Measurements from ENCODE around the gene EFEMP2. TPM values are rescaled to one million over a fixed set of nuclear protein-coding genes. Genes with fewer than 3 reads are reported as not detected.
"Not testable (repeated sequence)": the region's sequence is repeated elsewhere in the genome, so short reads cannot be mapped to it uniquely, and the experiment has no call there.

Gene EFEMP2
- total RNA-seq, 1 experiment from 2014 or later: 2.8 TPM

DNA sequence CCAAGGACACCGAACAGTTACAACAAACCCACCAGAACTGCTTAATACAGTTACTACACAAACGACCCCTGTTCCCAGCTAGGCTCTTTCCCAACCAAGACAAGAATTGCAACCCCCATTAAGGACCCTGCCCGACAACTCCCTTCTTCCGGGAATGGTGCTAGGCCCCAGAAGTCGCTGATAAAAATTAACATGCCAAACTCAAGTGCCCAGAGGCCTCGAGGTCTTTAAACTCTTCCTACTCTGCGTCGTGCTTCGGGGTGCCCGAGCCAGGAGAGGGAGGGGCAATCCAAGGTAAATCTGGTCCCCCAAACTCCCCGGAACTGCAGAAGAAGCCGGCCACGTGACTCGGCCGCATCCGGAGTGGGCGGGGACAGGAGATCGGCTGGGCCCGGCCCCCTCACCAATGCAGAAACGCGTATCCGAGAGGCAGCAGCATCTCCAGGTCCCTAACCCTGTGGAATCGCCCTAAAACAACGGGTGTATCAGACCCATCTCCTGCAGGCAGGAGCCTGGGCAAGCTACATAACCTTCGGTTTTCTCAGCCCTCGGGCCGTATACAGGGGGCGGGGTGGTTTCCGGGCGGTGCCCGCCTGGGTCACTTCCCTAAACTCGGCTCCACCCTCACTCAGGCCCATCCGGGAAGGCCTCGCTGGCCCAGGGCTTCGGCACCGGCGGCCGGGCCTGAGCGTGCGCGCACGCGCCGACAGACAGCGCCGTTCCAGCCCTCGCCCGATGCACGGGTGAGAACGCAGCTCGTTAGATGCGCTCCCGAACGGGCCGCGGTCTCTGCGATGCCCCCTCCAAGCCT, 15.7 kb downstream of the EFEMP2 start:
- DNase-seq (ENCODE audit: extremely low read depth, low read depth): no peak

DNA sequence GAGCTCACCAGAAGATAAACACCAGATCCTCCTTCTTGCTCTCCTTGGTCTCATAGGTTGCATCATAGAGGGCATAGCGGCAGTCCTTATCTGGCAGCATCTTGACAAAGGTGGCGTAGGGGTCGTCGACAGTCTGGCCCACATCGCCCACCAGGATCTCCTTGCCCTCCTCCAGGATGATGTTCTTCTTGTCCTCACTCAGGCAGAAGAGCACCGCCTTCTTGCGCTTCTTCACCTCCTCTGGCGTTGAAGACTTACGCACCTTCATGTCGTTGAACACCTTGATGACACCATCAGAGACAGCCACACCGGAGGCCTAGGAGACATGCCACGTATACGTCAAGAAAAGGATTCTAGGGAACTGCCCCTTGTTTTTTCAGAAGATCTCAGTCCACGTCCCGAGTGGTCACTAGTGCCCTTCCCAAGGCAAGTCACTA, 16.7 kb downstream of the EFEMP2 start:
- no peak for DNase-seq (ENCODE audit: extremely low read depth, low read depth)

DNA sequence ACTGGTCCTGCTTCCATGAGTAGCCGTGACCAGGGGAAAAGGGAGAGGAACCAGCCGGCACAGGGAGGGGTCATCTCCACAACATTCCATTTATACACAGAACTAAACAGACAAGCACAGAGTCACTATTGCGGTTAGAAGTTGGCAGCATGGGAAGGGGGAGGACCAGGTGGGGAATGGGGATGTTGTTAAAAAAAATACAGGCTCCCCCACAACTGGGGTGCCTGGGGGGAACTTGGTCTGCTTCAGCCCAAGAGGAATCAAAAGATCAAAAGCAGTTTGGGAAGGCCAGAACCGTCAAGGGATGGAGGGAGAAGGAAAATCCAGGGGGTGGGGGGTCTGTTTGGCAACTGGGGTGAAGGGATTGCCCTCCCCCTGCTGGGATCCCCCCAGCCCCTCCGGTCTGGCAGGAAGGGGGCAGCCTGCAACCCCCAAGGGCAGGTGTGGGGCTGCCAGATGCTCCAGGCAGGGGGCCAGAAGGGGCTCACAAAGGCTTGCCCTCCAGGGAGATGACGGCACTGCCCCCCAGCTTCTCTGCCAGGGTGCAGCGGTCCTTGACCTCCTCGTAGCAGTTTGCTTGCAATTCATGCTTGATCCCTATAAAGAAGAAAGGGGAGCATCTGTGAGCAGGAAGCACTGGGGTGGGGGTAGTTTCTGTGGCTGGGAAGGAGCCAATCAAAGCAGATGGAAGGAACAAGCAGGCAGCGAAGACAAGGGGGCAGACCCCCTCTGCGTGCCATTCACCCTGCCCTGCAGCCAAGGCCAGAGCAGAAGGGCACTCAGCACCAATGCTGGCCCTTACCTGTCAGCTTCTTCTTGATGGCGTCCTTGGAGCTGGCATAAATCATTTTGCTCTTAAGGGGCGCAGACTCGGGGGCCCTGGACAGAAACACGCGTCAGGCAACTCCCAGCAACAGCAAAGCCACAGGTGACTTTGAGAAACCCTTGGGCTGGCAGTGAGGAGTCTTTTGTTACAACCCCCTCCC, 17.5 kb downstream of the EFEMP2 start:
- DNase-seq (ENCODE audit: extremely low read depth, low read depth): no peak

DNA sequence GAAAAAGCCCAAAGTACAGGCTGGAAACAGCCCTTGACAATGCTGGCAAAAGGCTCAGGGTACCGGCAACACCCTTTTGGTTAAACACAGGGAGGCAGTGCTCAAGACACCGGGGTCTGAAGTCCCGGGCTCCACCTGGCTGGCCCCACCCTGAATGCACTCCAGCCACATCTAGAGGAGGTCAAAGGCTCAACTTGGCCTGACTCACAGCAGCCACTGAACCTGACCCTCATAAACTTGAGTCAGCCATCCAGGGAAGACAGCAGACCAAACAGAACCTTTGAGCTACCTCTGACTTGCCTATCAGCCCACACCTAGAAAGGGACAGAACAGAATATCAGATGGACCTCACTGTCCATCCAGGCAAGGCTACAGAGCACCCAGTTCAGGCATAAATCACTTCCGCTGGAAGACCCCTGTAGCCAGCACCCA, 18.4 kb downstream of the EFEMP2 start:
- no peak for DNase-seq (ENCODE audit: extremely low read depth, low read depth)

DNA sequence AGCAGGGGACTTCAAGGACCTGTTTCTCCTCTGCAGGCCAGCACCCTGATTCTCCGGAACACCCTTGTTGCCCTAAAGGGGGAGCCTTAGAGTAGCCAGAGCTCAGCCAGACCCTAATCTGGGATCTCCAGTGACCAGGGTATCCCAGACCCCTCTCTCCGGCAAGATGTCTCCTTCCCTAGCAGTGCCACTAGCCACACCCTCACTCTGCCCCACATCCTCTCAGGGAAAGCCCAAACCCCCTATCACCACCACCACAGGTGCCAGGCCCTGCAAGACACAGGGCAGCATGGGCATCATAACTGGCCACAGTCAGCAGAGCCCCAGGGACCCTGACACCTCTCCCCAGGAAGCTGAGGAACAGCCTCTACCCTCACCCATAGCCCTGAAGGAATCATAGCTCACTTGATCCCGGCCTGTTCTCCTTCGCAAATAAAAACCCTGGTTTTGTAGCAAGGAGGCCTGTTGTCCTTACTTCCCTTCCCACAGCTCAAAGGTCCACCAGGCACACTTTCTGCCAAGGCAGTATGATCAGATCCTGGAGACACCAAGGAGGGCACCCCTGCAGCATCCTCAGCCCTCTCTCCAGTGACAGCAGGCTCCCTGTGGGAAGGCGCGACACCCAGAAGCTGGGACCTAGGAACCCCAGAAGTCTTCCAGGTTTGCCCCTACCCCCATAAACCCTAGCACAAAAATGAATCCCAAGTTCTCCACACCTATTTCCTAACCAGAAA, 19.2 kb downstream of the EFEMP2 start:
- DNase-seq (ENCODE audit: extremely low read depth, low read depth): no peak

DNA sequence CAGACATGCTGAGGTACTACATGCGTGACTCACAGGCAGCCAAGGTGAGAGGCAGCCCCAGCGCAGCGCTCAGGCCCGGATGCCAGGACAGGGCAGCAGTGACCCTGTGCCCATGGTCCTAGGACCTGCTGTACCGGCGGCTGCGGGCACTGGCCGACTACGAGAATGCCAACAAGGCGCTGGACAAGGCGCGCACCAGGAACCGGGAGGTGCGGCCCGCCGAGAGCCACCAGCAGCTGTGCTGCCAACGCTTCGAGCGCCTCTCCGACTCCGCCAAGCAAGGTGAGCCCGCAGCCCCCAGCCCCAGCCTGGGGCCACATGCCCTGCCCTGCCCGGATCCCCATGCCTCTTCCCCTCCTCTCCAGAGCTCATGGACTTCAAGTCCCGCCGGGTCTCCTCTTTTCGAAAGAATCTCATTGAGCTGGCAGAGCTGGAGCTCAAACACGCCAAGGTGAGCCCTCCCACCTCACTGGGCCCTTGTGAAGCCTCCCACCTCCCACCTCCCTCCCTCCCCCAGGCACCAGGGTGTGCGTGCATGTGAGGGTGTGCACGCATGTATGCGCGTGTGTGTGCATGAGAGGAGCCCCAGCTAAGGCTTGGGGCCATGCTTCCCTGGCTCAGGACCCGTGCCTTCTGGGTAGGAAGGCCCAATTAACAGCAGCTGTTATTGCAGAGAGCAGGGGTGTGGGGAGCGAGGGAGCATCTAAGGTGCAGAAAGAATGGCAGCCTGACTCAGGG, 19.9 kb downstream of the EFEMP2 start:
- no peak for DNase-seq (ENCODE audit: extremely low read depth, low read depth)

DNA sequence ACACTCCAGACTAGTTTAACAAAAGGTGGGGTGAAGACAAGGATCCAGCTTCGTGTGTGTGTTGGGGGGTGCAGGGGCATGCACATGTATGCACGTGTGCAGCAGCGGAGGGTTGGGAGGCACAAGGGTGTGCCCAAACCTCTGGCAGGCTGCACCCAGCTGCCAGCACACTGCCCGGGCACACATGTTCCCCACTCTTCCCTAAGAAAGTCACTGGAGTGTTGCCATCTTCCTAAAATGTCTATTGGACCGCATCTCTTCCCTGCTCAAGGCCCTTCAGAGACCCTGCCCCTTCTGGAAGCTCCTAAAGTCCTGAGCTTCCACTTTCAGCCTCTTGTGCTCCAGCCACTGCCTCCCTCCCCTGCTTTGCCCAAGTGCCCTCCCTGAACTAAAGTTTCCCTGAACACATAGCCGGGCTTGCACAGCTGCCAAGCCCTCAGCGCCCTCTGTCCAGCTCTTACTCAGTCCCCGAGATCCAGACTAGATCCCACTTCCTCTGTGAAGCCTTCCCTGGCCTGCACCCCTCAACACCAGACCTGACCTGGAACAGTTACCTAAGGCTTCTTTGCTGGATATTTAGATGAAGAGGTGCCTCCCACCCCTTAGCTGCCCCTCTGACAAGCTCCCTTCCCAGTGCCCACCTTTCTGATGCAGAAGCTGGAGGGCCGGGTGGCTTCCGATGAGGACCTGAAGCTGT, 20.6 kb downstream of the EFEMP2 start:
- DNase-seq (ENCODE audit: extremely low read depth, low read depth): no peak

DNA sequence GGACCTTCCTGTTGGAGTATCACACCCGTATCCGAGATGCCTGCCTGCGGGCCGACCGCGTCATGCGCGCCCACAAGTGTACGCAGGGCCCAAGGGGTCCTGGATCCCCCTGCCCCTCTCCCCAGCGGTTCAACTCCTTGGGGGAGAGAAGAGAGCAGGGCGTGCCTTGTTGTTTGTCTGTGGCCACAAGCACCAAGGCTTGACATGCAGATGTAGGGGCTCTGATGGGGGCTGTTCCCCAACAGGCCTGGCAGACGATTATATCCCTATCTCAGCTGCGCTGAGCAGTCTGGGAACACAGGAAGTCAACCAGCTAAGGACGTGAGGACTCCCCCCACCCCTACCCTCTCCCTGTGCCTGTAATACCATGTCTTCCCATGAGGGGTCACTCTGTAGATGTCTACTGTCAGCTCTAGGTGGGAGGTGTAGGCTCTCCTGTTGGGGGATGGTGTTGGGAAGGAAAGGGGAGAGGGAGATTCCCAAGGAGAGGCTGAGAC, 21.5 kb downstream of the EFEMP2 start:
- no peak for DNase-seq (ENCODE audit: extremely low read depth, low read depth)

DNA sequence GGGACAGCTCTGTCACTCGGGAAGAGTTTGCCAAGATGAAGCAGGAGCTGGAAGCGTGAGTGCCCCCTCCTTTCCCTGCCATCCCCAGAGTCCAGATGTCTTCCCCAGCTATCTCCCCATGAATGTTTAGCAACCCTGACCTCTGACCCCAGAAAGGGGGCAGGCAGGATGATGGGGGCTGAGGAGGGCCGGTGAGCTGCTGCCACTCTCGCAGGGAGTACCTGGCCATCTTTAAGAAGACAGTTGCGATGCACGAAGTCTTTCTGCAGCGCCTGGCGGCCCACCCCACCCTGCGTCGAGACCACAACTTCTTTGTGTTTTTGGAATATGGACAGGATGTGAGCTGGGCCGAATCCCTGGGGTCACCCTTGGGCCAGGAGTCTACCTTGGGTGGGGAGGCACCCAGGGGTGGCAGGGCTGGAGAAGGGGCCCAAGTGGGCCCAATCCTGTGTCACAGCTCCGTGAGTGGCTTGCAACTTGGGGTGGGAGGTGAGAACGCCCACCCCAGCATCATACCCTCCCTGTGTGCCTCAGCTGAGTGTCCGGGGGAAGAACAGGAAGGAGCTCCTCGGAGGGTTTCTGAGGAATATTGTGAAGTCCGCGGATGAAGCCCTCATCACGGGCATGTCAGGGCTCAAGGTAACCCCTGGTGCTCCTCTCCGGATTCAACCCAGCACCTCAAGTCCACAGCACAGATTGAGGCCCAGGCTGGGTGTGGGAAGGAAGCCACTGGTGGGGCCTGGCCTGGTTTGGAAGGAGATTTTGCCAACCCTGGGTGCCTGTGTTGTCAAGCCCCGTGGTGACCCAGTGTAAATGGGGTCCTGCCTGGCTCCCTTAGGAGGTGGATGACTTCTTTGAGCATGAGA, 22.1 kb downstream of the EFEMP2 start:
- no peak for DNase-seq (ENCODE audit: extremely low read depth, low read depth)

DNA sequence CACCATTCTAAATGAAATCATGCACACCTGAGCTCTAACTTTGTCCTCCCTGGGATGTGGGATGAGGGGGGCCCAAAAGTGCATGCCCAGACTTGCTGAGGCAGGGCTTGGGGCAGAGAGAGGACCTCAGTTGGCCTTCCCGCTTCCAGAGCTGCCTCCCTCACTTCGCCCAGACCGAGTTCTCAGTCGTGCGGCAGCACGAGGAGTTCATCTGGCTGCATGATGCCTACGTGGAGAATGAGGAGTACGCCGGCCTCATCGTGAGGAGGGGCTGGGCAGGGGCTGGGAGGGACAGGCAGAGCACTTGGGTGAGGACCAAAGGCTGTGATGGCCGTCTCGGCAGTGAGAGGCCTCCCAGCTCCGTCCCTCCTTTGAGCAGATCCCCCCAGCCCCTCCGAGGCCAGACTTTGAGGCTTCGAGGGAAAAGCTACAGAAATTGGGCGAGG, 22.8 kb downstream of the EFEMP2 start:
- DNase-seq (ENCODE audit: extremely low read depth, low read depth): no peak

DNA sequence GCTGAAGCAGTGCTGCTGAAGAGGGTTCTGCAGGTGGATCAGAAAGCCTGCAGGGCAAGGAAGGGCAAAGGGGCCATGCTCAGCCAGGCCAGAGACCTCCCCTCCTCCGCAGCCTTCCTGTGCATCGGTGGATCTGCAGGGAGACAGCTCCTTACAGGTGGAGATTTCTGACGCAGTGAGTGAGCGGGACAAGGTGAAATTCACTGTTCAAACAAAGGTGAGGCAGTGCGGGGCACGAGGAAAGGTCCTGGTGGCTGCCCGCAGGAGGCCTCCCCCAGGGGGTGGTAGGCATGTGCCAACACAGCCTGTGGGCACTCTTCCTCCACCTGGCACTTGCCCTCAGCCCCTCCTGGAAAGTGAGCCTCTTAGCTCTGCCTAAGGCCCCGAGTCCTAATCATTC, 23.2 kb downstream of the EFEMP2 start:
- DNase-seq (ENCODE audit: extremely low read depth, low read depth): no peak

DNA sequence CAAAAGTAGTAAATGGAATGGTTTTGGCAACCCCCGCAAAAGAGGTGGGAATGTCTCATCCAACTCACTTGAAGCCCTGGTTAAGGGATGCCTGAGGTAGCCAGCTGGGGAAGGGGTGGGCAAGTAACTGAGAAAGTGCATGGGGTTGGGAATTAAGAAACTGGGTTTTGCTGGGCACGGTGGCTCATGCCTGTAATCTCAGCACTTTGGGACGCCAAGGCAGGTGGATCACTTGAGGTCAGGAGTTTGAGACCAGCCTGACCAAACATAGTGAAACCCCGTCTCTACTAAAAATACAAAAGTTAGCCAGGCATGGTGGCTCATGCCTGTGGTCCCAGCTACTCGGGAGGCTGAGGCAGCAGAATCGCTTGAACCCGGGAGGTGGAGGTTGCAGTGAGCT, 23.9 kb downstream of the EFEMP2 start:
- DNase-seq (ENCODE audit: extremely low read depth, low read depth): not testable (repeated sequence)

DNA sequence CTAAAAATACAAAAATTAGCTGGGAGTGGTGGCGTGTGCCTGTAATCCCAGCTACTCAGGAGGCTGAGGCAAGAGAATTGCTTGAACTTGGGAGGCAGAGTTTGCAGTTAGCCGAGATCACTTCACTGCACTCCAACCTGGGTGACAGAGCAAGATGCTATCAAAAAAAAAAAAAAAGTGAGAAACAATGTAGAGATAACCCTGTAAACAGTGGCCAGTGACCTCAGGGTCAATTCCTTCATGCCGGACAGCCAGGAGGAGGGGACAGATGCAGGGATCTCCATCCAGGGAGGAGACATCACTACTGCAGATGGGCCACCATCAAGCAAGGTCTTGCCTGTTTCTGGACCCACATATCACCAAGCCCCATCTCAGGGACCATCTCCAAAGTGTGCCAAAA, 24.9 kb downstream of the EFEMP2 start:
- no peak for DNase-seq (ENCODE audit: extremely low read depth, low read depth)

DNA sequence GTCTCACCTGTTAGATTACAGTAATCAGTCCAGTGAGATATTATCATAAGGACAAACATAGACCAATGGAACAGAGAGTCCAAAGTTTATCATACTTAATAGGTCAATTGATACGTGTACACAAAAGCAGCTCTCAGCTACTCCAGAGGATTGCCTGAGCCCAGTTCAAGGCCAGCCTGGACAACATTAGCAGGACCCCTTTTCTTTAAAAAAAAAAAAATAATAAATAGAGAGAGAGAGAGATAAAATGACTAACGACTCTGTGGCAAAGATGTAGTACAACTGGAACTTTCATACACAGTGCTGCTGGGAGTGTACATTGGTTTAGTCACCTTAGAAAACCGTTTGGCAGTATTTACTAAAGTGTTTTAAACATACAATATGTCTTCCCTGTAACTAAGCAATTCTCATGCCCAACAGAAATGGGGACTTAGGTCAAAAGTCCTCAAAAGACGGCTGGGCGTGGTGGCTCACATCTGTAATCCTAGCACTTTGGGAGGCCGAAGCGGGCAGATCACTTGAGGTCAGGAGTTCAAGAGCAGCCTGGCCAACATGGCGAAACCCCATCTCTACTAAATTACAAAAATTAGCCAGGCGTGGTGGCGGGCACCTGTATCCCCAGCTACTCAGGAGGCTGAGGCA, 28.2 kb downstream of the EFEMP2 start:
- DNase-seq (ENCODE audit: extremely low read depth, low read depth): no peak

DNA sequence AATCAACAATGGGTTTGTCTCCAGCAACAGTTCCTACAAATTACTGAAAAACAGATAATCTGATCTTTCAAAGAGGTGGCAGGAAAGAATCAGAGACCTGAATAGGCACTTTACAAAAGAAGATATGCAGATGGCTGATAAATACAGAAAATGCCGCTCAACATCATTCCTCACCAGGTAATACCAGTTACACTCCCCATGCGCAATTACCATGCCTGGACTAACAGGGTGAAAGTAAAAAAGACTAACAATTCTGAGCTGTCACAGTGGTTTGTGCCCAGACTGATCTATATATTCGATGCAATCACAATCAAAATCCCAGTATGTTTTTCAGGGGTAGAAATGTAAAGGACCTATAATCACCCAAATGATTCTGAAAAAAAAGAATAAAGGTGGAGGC, 28.8 kb downstream of the EFEMP2 start:
- no peak for DNase-seq (ENCODE audit: extremely low read depth, low read depth)

DNA sequence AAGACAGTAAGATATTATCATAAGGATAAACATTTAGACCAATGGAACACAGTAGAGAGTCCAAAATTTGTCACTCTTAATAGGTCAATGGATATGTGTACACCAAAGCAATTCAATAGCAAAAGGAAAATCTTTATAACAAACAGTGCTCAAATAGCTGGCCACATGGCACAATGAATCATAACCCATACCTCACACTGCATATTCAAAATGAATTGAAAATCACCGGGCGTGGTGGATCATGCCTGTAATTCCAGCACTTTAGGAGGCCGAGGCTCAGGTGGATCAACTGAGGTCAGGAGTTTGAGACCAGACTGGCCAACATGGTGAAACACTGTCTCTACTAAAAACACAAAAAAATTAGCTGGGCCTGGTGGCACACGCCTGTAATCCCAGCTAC, 30.5 kb downstream of the EFEMP2 start:
- no peak for DNase-seq (ENCODE audit: extremely low read depth, low read depth)

DNA sequence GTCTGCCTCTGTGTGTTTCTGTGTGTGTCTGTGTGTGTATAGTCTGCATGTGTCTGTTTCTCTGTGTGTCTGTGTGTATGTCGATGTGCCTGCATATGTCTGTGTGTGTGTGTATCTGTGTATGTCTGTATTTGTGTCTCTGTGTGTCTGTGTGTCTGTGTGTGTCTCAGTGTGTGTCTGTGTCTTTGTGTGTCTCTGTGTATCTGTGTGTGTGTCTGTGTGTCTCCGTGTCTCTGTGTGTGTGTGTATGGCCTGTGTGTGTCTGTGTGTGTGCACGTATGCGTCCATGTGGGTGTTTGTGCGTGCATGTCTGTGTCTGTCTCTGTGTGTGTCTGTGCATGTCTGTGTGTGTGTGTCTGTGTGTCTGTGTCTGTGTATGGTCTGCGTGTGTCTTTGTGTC, 38.4 kb downstream of the EFEMP2 start:
- no peak for DNase-seq (ENCODE audit: extremely low read depth, low read depth)
